ENCODE results near the gene SMCO1.
"Not testable (repeated sequence)": the region's sequence is repeated elsewhere in the genome, so short reads cannot be mapped to it uniquely, and the experiment has no call there.

Gene SMCO1

GRCh38 chr3:196514913-196515621 is at the start of gene SMCO1:
TSS of gene SMCO1 (minus strand) at chr3:196515346. CDS start at chr3:196515209, 137 bp downstream.
- no peak for DNase-seq (ENCODE audit: low read depth in 2 of 2)

GRCh38 chr3:196563721-196564225 is 48.6 kb upstream of the SMCO1 start:
- no peak for DNase-seq (ENCODE audit: low read depth in 2 of 2)

- no peak for DNase-seq (ENCODE audit: low read depth in 2 of 2)
Measured at GRCh38 chr3:196559826-196560225, 44.7 kb upstream of the SMCO1 start.

GRCh38 chr3:196558476-196558875 is 43.3 kb upstream of the SMCO1 start:
- DNase-seq (ENCODE audit: low read depth in 2 of 2) = no peak

GRCh38 chr3:196557236-196557635 is 42.1 kb upstream of the SMCO1 start:
- no peak for DNase-seq (ENCODE audit: low read depth in 2 of 2)

GRCh38 chr3:196555295-196555694 is 40.1 kb upstream of the SMCO1 start:
- no peak for DNase-seq (ENCODE audit: low read depth in 2 of 2)

GRCh38 chr3:196554205-196554604 is 39.1 kb upstream of the SMCO1 start:
- DNase-seq (ENCODE audit: low read depth in 2 of 2) = no peak

- DNase-seq (ENCODE audit: low read depth in 2 of 2) = no peak
Measured at GRCh38 chr3:196553551-196553950, 38.4 kb upstream of the SMCO1 start.

GRCh38 chr3:196552253-196552652 is 37.1 kb upstream of the SMCO1 start:
- no peak for DNase-seq (ENCODE audit: low read depth in 2 of 2)

- not testable (repeated sequence) for DNase-seq (ENCODE audit: low read depth in 2 of 2)
Measured at GRCh38 chr3:196550172-196550571, 35.0 kb upstream of the SMCO1 start.

GRCh38 chr3:196549312-196549711 is 34.2 kb upstream of the SMCO1 start:
- not testable (repeated sequence) for DNase-seq (ENCODE audit: low read depth in 2 of 2)

- no peak for DNase-seq (ENCODE audit: low read depth in 2 of 2)
Measured at GRCh38 chr3:196547067-196547466, 31.9 kb upstream of the SMCO1 start.

- no peak for DNase-seq (ENCODE audit: low read depth in 2 of 2)
Measured at GRCh38 chr3:196546537-196546936, 31.4 kb upstream of the SMCO1 start.

GRCh38 chr3:196544491-196544992 is 29.4 kb upstream of the SMCO1 start:
- no peak for DNase-seq (ENCODE audit: low read depth in 2 of 2)

GRCh38 chr3:196541684-196542445 is 26.7 kb upstream of the SMCO1 start:
- no peak for DNase-seq (ENCODE audit: low read depth in 2 of 2)

- no peak for DNase-seq (ENCODE audit: low read depth in 2 of 2)
Measured at GRCh38 chr3:196537319-196537984, 22.3 kb upstream of the SMCO1 start.

- no peak for DNase-seq (ENCODE audit: low read depth in 2 of 2)
Measured at GRCh38 chr3:196533260-196533681, 18.1 kb upstream of the SMCO1 start.

GRCh38 chr3:196531418-196531817 is 16.3 kb upstream of the SMCO1 start:
- DNase-seq (ENCODE audit: low read depth in 2 of 2) = no peak

- peak; percentile 17 to 28 for DNase-seq (ENCODE audit: low read depth in 2 of 2)
Measured at GRCh38 chr3:196528639-196529233, 13.6 kb upstream of the SMCO1 start.

- DNase-seq (ENCODE audit: low read depth in 2 of 2) = no peak
Measured at GRCh38 chr3:196525141-196525540, 10.0 kb upstream of the SMCO1 start.

- no peak for DNase-seq (ENCODE audit: low read depth in 2 of 2)
Measured at GRCh38 chr3:196524527-196524926, 9.4 kb upstream of the SMCO1 start.

- DNase-seq (ENCODE audit: low read depth in 2 of 2) = no peak
Measured at GRCh38 chr3:196523841-196524240, 8.7 kb upstream of the SMCO1 start.
